ENCODE measurements around the gene ASPHD1. TPM values are rescaled to one million over a fixed set of nuclear protein-coding genes. Genes with fewer than 3 reads are reported as not detected.

The ASPHD1 gene
- total RNA-seq, 4 donors from 2014 or later = 0.40 to 1.2 (median 1.1) TPM; not detected in 1

GRCh38 chr16:29951625-29952365 lies 51.5 kb downstream of the ASPHD1 start:
- in situ Hi-C loops (cut with MboI; ENCODE audit: low pct_ligation_motif_present in 1 of 4, low pct_unique_long_range_greater_than_20kb in 1 of 4, low sequenced_read_pairs in 3 of 4) (no loop called here), intact Hi-C loops (cut with DNase I; ENCODE audit: low total_unique reads) (no loop called here)
- no peaks in the 10 kb centered on the region for H3K9me3 ChIP-seq
- H3K36me3 ChIP-seq = no peaks in the 10 kb centered on the region
- H3K27me3 ChIP-seq = no peaks in the 10 kb centered on the region
- TF ChIP-seq EP300 (IDR thresholded peaks at IDR 0.05; ENCODE audit: low read depth) (no peak), CTCF (IDR thresholded peaks at IDR 0.05) (no peak), POLR2A (IDR thresholded peaks at IDR 0.05) (no peak), POLR2AphosphoS5 (IDR thresholded peaks at IDR 0.05) (no peak)
- no peaks in the 10 kb centered on the region for H3K4me1 ChIP-seq
- H3K4me3 ChIP-seq = no peak overlapping the region
- WGBS, 2 donors (ENCODE audit: low coverage in 1 of 2) = 81% methylated on average over 8 of the region's 8 CpGs; no CpG with 5 or more reads in 1 of the 2 donors
- no peak for DNase-seq
- no peak overlapping the region for H3K27ac ChIP-seq

Other genes with a start within 250 kb of the ASPHD1 start
- 1 to 10 TPM in 2 of 4 donors, under 1 TPM in 2; 0.20 to 3.7 (median 1.1) TPM for gene SPN, start 237.2 kb upstream of the ASPHD1 start, total RNA-seq
- gene QPRT, start 221.3 kb upstream of the ASPHD1 start, total RNA-seq = 10 to 100 TPM; 14.3 to 65.8 (median 26.3) TPM
- gene C16orf54, start 154.5 kb upstream of the ASPHD1 start, total RNA-seq = 1 to 10 TPM in 3 of 4 donors, not detected in 1; 3.0 to 8.2 (median 3.8) TPM
- gene ZG16, start 122.2 kb upstream of the ASPHD1 start, total RNA-seq = 1,000 to 10,000 TPM in 1 of 4 donors, 100 to 1,000 TPM in 1, 10 to 100 TPM in 2; 73.4 to 1,268 (median 104) TPM
- gene KIF22, start 109.7 kb upstream of the ASPHD1 start, total RNA-seq = 100 to 1,000 TPM in 1 of 4 donors, 10 to 100 TPM in 3; 37.6 to 159 (median 59.5) TPM
- gene MAZ, start 94.0 kb upstream of the ASPHD1 start, total RNA-seq = 100 to 1,000 TPM; 170 to 292 (median 233) TPM
- gene PRRT2, start 88.3 kb upstream of the ASPHD1 start, total RNA-seq = 1 to 10 TPM in 3 of 4 donors, not detected in 1; 1.4 to 6.0 (median 1.9) TPM
- gene PAGR1, start 84.3 kb upstream of the ASPHD1 start, total RNA-seq = 10 to 100 TPM; 28.8 to 47.5 (median 32.3) TPM
- 100 to 1,000 TPM; 483 to 654 (median 553) TPM for gene MVP, start 80.0 kb upstream of the ASPHD1 start, total RNA-seq
- gene CDIPT, start 37.3 kb upstream of the ASPHD1 start, total RNA-seq = 100 to 1,000 TPM in 1 of 4 donors, 10 to 100 TPM in 3; 58.5 to 139 (median 94.5) TPM
- 1 to 10 TPM; 2.0 to 9.7 (median 6.3) TPM for gene SEZ6L2, start 938 bp upstream of the ASPHD1 start, total RNA-seq
- gene KCTD13, start 25.7 kb downstream of the ASPHD1 start, total RNA-seq = 100 to 1,000 TPM in 1 of 4 donors, 10 to 100 TPM in 3; 40.3 to 110 (median 57.4) TPM
- 100 to 1,000 TPM; 149 to 210 (median 158) TPM for gene TMEM219, start 61.6 kb downstream of the ASPHD1 start, total RNA-seq
- 100 to 1,000 TPM in 1 of 4 donors, 10 to 100 TPM in 3; 54.6 to 103 (median 68.1) TPM for gene TAOK2, start 73.4 kb downstream of the ASPHD1 start, total RNA-seq
- gene HIRIP3, start 95.1 kb downstream of the ASPHD1 start, total RNA-seq = 10 to 100 TPM in 2 of 4 donors, 1 to 10 TPM in 2; 1.8 to 11.7 (median 8.8) TPM
- gene INO80E, start 95.8 kb downstream of the ASPHD1 start, total RNA-seq = 10 to 100 TPM; 65.6 to 94.3 (median 73.0) TPM
- 10 to 100 TPM in 1 of 4 donors, 1 to 10 TPM in 3; 7.2 to 28.8 (median 9.7) TPM for gene DOC2A, start 110.5 kb downstream of the ASPHD1 start, total RNA-seq
- gene C16orf92, start 122.7 kb downstream of the ASPHD1 start, total RNA-seq = not detected
- not detected for gene TLCD3B, start 130.8 kb downstream of the ASPHD1 start, total RNA-seq
- 1,000 to 10,000 TPM in 2 of 4 donors, 100 to 1,000 TPM in 2; 778 to 1,392 (median 1,174) TPM for gene ALDOA, start 165.3 kb downstream of the ASPHD1 start, total RNA-seq
- 10 to 100 TPM; 17.7 to 92.3 (median 74.3) TPM for gene PPP4C, start 175.5 kb downstream of the ASPHD1 start, total RNA-seq
- gene TBX6, start 191.4 kb downstream of the ASPHD1 start, total RNA-seq = 1 to 10 TPM in 1 of 4 donors, under 1 TPM in 1, not detected in 2; 0.82 to 2.2 TPM
- gene YPEL3, start 195.7 kb downstream of the ASPHD1 start, total RNA-seq = 100 to 1,000 TPM in 3 of 4 donors, 10 to 100 TPM in 1; 90.8 to 154 (median 125) TPM
- gene GDPD3, start 213.0 kb downstream of the ASPHD1 start, total RNA-seq = 10 to 100 TPM in 3 of 4 donors, 1 to 10 TPM in 1; 9.4 to 33.3 (median 30.4) TPM
- gene MAPK3, start 222.7 kb downstream of the ASPHD1 start, total RNA-seq = 100 to 1,000 TPM; 226 to 448 (median 244) TPM

All from transverse colon (tissue), 4 donors.